SK-N-MC (cell line): ENCODE results near the gene C11orf58.

ENCODE experiments used
- EZH2 ChIP-seq: fragments of 200-600 bp; sonication (generic); IDR thresholded peaks from one replicate; pipeline ENCODE4 v1.6.1; 2017; ENCODE audit warnings: antibody characterized with exemption
- FOXP2 ChIP-seq: optimal IDR thresholded peaks from 2 replicates; pipeline ENCODE3; 2011; ENCODE audit warnings: mild to moderate bottlenecking, moderate library complexity; ENCODE audit not compliant: insufficient read depth; ENCODE audit errors: extremely low read length, control extremely low read depth
- POLR2AphosphoS5 ChIP-seq: IDR thresholded peaks from 2 replicates; pipeline ENCODE4 v1.6.1; 2012; ENCODE audit warnings: mild to moderate bottlenecking, low read depth, low read length, borderline replicate concordance

DNA sequence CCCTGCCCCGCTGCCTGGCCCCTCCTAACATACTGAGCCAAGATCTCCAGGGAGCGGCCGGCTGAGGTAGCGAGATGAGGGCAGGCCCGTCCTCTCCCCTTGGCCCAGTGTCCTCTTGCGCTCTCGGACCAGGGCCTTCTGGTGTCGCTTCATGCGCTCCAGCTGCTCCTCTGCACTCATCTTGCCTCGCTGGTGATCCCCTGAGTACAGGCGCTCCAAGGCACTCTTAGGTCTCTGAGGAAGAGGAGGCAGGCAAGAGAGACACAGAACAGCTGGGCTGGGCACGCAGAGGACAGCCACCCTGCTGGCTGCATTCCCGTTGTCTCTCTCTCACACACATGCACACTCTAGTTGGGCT is 50.6 kb downstream of the C11orf58 start:
- no peak for TF ChIP-seq POLR2AphosphoS5
- TF ChIP-seq EZH2, result no peak
- TF ChIP-seq FOXP2, result no peak
